Vagina (tissue), 2 donors: ENCODE results near the gene SYDE2.

Experiments
- CTCF ChIP-seq, 3 experiments: fragments of 450-650 bp in 2 of 3; fragments of 200-600 bp in 1 of 3; sonication (generic) in 1 of 3; IDR thresholded peaks; one replicate each; pipeline ENCODE4 v1.5.1; 2017 to 2019; ENCODE audit warnings: antibody characterized with exemption in 3 of 3, mild to moderate bottlenecking in 2 of 3, moderate library complexity in 2 of 3
- POLR2A ChIP-seq, 2 donors: fragments of 450-650 bp; IDR thresholded peaks; one replicate each; pipeline ENCODE4 v1.6.1; 2017; ENCODE audit warnings: antibody characterized with exemption in 2 of 2, mild to moderate bottlenecking in 2 of 2, moderate library complexity in 2 of 2
- POLR2AphosphoS5 ChIP-seq, 2 donors: sonication (generic); formaldehyde crosslinking; IDR thresholded peaks; one replicate each; pipeline ENCODE4 v1.9.0; 2017; ENCODE audit warnings: antibody characterized with exemption in 2 of 2, mild to moderate bottlenecking in 2 of 2, low read depth in 1 of 2; ENCODE audit not compliant: insufficient read depth in 1 of 2

- TF ChIP-seq CTCF (IDR thresholded peaks at IDR 0.05) (no peak), POLR2A (IDR thresholded peaks at IDR 0.05) (no peak), POLR2AphosphoS5 (IDR thresholded peaks at IDR 0.05; ENCODE audit: insufficient read depth in 1 of 2, low read depth in 1 of 2) (no peak)
Measured at GRCh38 chr1:85158910-85159309, 41.9 kb downstream of the SYDE2 start.
